K562 (cell line): ENCODE measurements around the gene PRKG1. TPM values are rescaled to one million over a fixed set of nuclear protein-coding genes. Genes with fewer than 3 reads are reported as not detected.

Experiments used
- ATAC-seq: fragments of 200-7000 bp; cut with Tn5 transposase; 3 replicates; pipeline ENCODE4 v1.9.1; 2020; ENCODE audit warnings: moderate library complexity
- BruUV-seq: library from RNA; stranded (reverse); fragments of 400-500 nt; replicated peaks from 2 replicates; lab custom pipeline; 2021; lab: Mats Ljungman, UMichigan
- CTCF ChIA-PET: fragments of 300-600 bp; formaldehyde crosslinking; extraction: SDS; loops from one replicate; lab custom pipeline; 2021; ENCODE audit warnings: low intra/inter-chr PET ratio; lab: Yijun Ruan, JAX
- POLR2A ChIA-PET: fragments of 300-600, 350-650 bp; sonication (Branson Sonifier 250); formaldehyde crosslinking; extraction: SDS; loops from one replicate; lab custom pipeline; 2021; ENCODE audit warnings: antibody characterized with exemption, inconsistent platforms; lab: Yijun Ruan, JAX
- DNase-seq, 4 experiments: peaks; one replicate each; pipeline versions ENCODE4 v3.0.0 to v3.0.0-alpha.2; 2011 to 2018; ENCODE audit warnings: low spot score in 3 of 4, mixed read lengths in 3 of 4; ENCODE audit errors: extremely low read depth in 1 of 4
- FAIRE-seq: peaks from 2 replicates; lab custom pipeline; 2011; peaks lifted over from hg19 to GRCh38; lab: Jason Lieb, UNC
- H2AFZ ChIP-seq: 2 replicates; pipeline ENCODE4 v1.6.0; 2011; ENCODE audit warnings: low read depth, low read length, control low read depth, inconsistent platforms
- H3K27ac ChIP-seq: fragments of 200-600 bp; 3 replicates; pipeline ENCODE4 v1.8.0; 2011; ENCODE audit warnings: low read depth, mild to moderate bottlenecking, control low read depth, inconsistent platforms, low read length, moderate library complexity, mixed read lengths; ENCODE audit errors: extremely low read depth
- H3K27me3 ChIP-seq, 2 experiments: fragments of 300-600 bp in 1 of 2; 2 replicates in 1 of 2; 3 replicates in 1 of 2; pipeline versions ENCODE4 v1.6.0 to v1.8.0; 2011; ENCODE audit warnings: inconsistent platforms in 2 of 2, low read length in 2 of 2, mild to moderate bottlenecking in 1 of 2, mixed read lengths in 1 of 2, moderate library complexity in 1 of 2; ENCODE audit not compliant: control insufficient read depth in 2 of 2, insufficient read depth in 2 of 2
- H3K36me3 ChIP-seq: fragments of 300-600 bp; 3 replicates; pipeline ENCODE4 v1.8.0; 2011; ENCODE audit warnings: mild to moderate bottlenecking, low read length, inconsistent platforms; ENCODE audit not compliant: control insufficient read depth, insufficient read depth
- H3K4me1 ChIP-seq, 2 experiments: fragments of 200-600 bp in 1 of 2; replicated peaks in 1 of 2; 2 replicates in 1 of 2; 3 replicates in 1 of 2; pipeline versions ENCODE4 v1.5.1 to v1.8.0; 2011; ENCODE audit warnings: inconsistent platforms in 2 of 2, low read length in 2 of 2, mild to moderate bottlenecking in 1 of 2, mixed read lengths in 1 of 2, moderate library complexity in 1 of 2; ENCODE audit not compliant: control insufficient read depth in 2 of 2, insufficient read depth in 2 of 2
- H3K4me2 ChIP-seq: 2 replicates; pipeline ENCODE4 v1.6.1; 2011; ENCODE audit warnings: low read length, control low read depth, inconsistent platforms, mixed read lengths; ENCODE audit not compliant: insufficient read depth
- H3K4me3 ChIP-seq: fragments of 200-600 bp; sonication (generic), shearing (Covaris generic); 2 replicates; pipeline ENCODE4 v1.5.1; 2016; ENCODE audit warnings: control low read depth, inconsistent platforms
- H3K79me2 ChIP-seq: fragments of 200-600 bp; 3 replicates; pipeline ENCODE4 v1.8.0; 2011; ENCODE audit warnings: low read length, inconsistent platforms; ENCODE audit not compliant: control insufficient read depth, insufficient read depth
- H3K9ac ChIP-seq, 2 experiments: 2 replicates each; pipeline versions ENCODE4 v1.6.0 to v1.6.1; 2011; ENCODE audit warnings: low read depth in 2 of 2, low read length in 2 of 2, control low read depth in 1 of 2, inconsistent platforms in 1 of 2, mild to moderate bottlenecking in 1 of 2, mixed read lengths in 1 of 2; ENCODE audit not compliant: insufficient read depth in 1 of 2
- H3K9me1 ChIP-seq: one replicate; pipeline ENCODE4 v1.6.0; 2011; ENCODE audit warnings: inconsistent platforms, mild to moderate bottlenecking, low read length, moderate library complexity; ENCODE audit not compliant: control insufficient read depth, insufficient read depth
- H3K9me3 ChIP-seq: replicated peaks from 2 replicates; pipeline ENCODE4 v1.5.1; 2011; ENCODE audit warnings: low read depth, low read length, inconsistent platforms; ENCODE audit not compliant: control insufficient read depth, insufficient read depth
- H4K20me1 ChIP-seq: replicated peaks from 2 replicates; pipeline ENCODE4 v1.6.1; 2011; ENCODE audit warnings: low read length, inconsistent platforms, mixed read lengths; ENCODE audit not compliant: control insufficient read depth, insufficient read depth
- CREM ChIP-seq: IDR thresholded peaks from 2 replicates; pipeline ENCODE4 v1.6.1; 2014; ENCODE audit warnings: antibody characterized with exemption, low read depth
- KDM5B ChIP-seq: fragments of 200-600 bp; sonication (generic); IDR thresholded peaks from 2 replicates; pipeline ENCODE4 v1.6.1; 2012; ENCODE audit warnings: low read depth, mild to moderate bottlenecking, moderate library complexity, low read length, control low read depth, inconsistent platforms; ENCODE audit not compliant: insufficient replicate concordance
- MEF2D ChIP-seq: conservative IDR thresholded peaks from 2 replicates; pipeline ENCODE4 v1.6.1; 2016; ENCODE audit warnings: low read depth, missing genetic modification characterization, missing compliant biosample characterization
- MNT ChIP-seq, 2 experiments: fragments of 450-650 bp; conservative IDR thresholded peaks; 2 replicates each; pipeline ENCODE4 v1.6.1; 2017; ENCODE audit warnings: mild to moderate bottlenecking in 2 of 2, moderate library complexity in 2 of 2
- NFXL1 ChIP-seq: fragments of 450-650 bp; formaldehyde crosslinking; IDR thresholded peaks from 2 replicates; pipeline ENCODE4 v1.4.0; 2021; ENCODE audit warnings: mild to moderate bottlenecking
- SMAD4 ChIP-seq: fragments of 250-450 bp; sonication (Bioruptor Pico); conservative IDR thresholded peaks from 2 replicates; pipeline ENCODE4 v1.8.0; 2021; ENCODE audit warnings: inconsistent platforms, mild to moderate bottlenecking, moderate library complexity
- TARDBP ChIP-seq: fragments of 450-650 bp; IDR thresholded peaks from 2 replicates; pipeline ENCODE4 v1.6.1; 2016
- YY1 ChIP-seq, 3 experiments: IDR thresholded peaks; 2 replicates each; pipeline ENCODE4 v1.6.1; 2011; ENCODE audit warnings: low read length in 2 of 3, mild to moderate bottlenecking in 2 of 3, moderate library complexity in 2 of 3, borderline replicate concordance in 1 of 3, control low read depth in 1 of 3, low read depth in 1 of 3; ENCODE audit not compliant: insufficient read depth in 3 of 3, insufficient replicate concordance in 2 of 3, control insufficient read depth in 1 of 3, insufficient read length in 1 of 3; ENCODE audit errors: extremely low read depth in 1 of 3
- ZBTB5 ChIP-seq: fragments of 450-650 bp; IDR thresholded peaks from 2 replicates; pipeline ENCODE4 v1.6.1; 2017; ENCODE audit warnings: antibody characterized with exemption
- ZNF609 ChIP-seq: sonication (generic); formaldehyde crosslinking; IDR thresholded peaks from 2 replicates; pipeline ENCODE4 v1.8.1; 2023; ENCODE audit warnings: missing genetic modification reagents, mild to moderate bottlenecking, borderline replicate concordance
- ZNF77 ChIP-seq: fragments of 250-450 bp; sonication (Bioruptor Pico); IDR thresholded peaks from 2 replicates; pipeline ENCODE4 v1.5.0; 2020
- WGBS: fragments of 100-300 bp; shearing (Covaris generic); methylation state at CpG from one replicate; pipeline ENCODE4 v1.1.6; 2016; ENCODE audit warnings: low coverage, mixed read lengths; ENCODE audit not compliant: insufficient coverage; ENCODE audit errors: missing lambda C conversion rate; 5-methylcytosine and 5-hydroxymethylcytosine counted together
- in situ Hi-C: fragments of 300-500 bp; cut with MboI; formaldehyde crosslinking; loops from 4 replicates; pipeline ENCODE4 v1.15.0; 2018; ENCODE audit warnings: inconsistent platforms, mixed read lengths
- intact Hi-C: fragments of 100-400 bp; cut with micrococcal nuclease; formaldehyde crosslinking; loops from 2 replicates; pipeline ENCODE4 v1.14.2; 2022
- polyA plus RNA-seq, 8 experiments: library from polyadenylated mRNA; depleted of rRNA in 4 of 8; stranded (reverse) in 5 of 8; unstranded in 3 of 8; fragments of >200 nt; fragmentation: Nextera tagmentation in 2 of 8; fragmentation: Illumina TruSeq in 1 of 8; extraction: Ambion mirVana in 2 of 8; extraction: Trizol in 1 of 8; gene quantifications; 2 replicates each; pipeline versions ENCODE4 v1.2.1 to v1.2.3, GENCODE V29; 2011 to 2014; ENCODE audit warnings: inconsistent platforms in 1 of 8, missing spikeins in 1 of 8
- total RNA-seq, 7 experiments: library from RNA; depleted of rRNA in 6 of 7; stranded (reverse); fragments of >200 nt in 6 of 7; fragmentation: Illumina TruSeq in 2 of 7; extraction: Trizol in 2 of 7; gene quantifications; 2 replicates each; pipeline versions ENCODE4 v1.2.1 to v1.2.3, GENCODE V29; 2011 to 2021; ENCODE audit warnings: low replicate concordance in 1 of 7

The PRKG1 gene
- total and polyA plus RNA-seq, 9 of the 15 experiments (the other 6 are each of a cell fraction or from before 2014, with no cell fraction given): 0.22 TPM; not detected in 8

- no peak for TF ChIP-seq ZNF609 (CRISPR knock-in tag)
Observed at GRCh38 chr10:51608211-51608610, 533.9 kb downstream of the PRKG1 start (continued).

- Histone ChIP-seq H4K20me1 (no peaks in the 10 kb centered on the region), H3K36me3 (no peaks in the 10 kb centered on the region), H2AFZ (no peak overlapping the region), H3K4me1 (no peaks in the 10 kb centered on the region), H3K79me2 (no peaks in the 10 kb centered on the region), H3K9me1 (no peaks in the 10 kb centered on the region), H3K9me3 (no peaks in the 10 kb centered on the region; the same call in 1 of the 2 replicates), H3K27ac (no peak overlapping the region), H3K9ac (no peak overlapping the region), H3K27me3 (no peaks in the 10 kb centered on the region), H3K4me2 (no peak overlapping the region), H3K4me3 (no peak overlapping the region)
- WGBS: 0% methylated on average over 3 of the region's 3 CpGs
- CTCF ChIA-PET: no interaction called here
- FAIRE-seq (no peak), ATAC-seq (no peak), DNase-seq (no peak)
- BruUV-seq: no TSS peak
- intact Hi-C loops: no loop called here
- in situ Hi-C loops: no loop called here
- POLR2A ChIA-PET: no interaction called here
- TF ChIP-seq NFXL1 (CRISPR knock-in tag) (no peak), TARDBP (no peak), KDM5B (no peak), MNT (conservative IDR thresholded peaks at IDR 0.05) (no peak), ZNF77 (CRISPR knock-in tag) (no peak), MEF2D (tag) (no peak), SMAD4 (CRISPR knock-in tag) (no peak), YY1 (IDR thresholded peaks at IDR 0.05; ENCODE audit: borderline replicate concordance in 1 of 3, control insufficient read depth in 1 of 3, extremely low read depth in 1 of 3, insufficient read depth in 3 of 3, insufficient read length in 1 of 3, insufficient replicate concordance in 2 of 3, low read depth in 1 of 3, low read length in 2 of 3) (no peak), ZBTB5 (no peak), CREM (no peak)
Observed at GRCh38 chr10:51615764-51616298, 541.5 kb downstream of the PRKG1 start.
